Tibial nerve (tissue), 3 donors: ENCODE results near the gene SLC4A9.

ENCODE experiments used
- CTCF ChIP-seq, 5 experiments: fragments of 200-600 bp in 3 of 5; fragments of 450-650 bp in 2 of 5; sonication (generic) in 3 of 5; IDR thresholded peaks; one replicate each; pipeline ENCODE4 v1.5.1; 2016 to 2019; ENCODE audit warnings: antibody characterized with exemption in 5 of 5, mild to moderate bottlenecking in 3 of 5, moderate library complexity in 2 of 5
- POLR2A ChIP-seq, 2 donors: fragments of 450-650 bp; IDR thresholded peaks; one replicate each; pipeline ENCODE4 v1.6.1; 2017; ENCODE audit warnings: antibody characterized with exemption in 2 of 2, mild to moderate bottlenecking in 2 of 2, moderate library complexity in 2 of 2

- no peak for TF ChIP-seq CTCF (IDR thresholded peaks at IDR 0.05)
- no peak for TF ChIP-seq POLR2A (IDR thresholded peaks at IDR 0.05)
These were observed 17.1 kb upstream of the SLC4A9 start for GRCh38 chr5:140342896-140343295.
